Globus pallidus (tissue), 1 donor: ENCODE data around the gene NPHP4.

Source experiments
- DNase-seq: peaks from one replicate; pipeline ENCODE4 v3.0.0-alpha.2; 2015; ENCODE audit warnings: low spot score

The NPHP4 gene

DNA sequence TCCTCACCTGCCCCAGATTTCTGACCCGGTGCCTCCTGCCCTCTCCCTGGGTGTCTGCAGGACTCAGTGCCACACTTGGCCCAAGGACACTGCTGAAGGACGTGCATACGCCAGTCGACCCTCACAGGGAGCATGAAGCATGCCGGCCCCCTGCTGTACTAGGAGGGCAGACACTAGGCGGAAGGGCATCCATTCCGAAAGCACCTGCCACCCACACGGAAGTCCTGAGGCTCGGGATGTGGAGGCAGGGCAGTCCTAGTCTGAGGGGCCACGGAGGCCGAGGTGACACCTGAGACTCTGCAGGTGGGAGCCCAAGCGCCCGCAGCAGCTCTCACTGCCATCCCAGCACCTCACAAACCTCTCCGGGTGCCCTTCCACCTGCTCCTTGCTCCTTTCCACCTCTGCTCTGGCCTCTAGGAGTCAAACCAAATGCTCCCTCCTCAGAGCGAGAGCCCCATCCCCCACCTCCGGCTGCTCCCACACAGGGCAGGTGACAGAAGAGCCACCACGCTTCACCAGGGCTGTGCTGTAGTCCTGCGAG lies 2.4 kb downstream of the NPHP4 start:
- no peak for DNase-seq

GRCh38 chr1:5989286-5989605 lies 3.0 kb downstream of the NPHP4 start:
- no peak for DNase-seq

- no peak for DNase-seq
These were observed 3.5 kb downstream of the NPHP4 start for GRCh38 chr1:5988596-5989285.

- DNase-seq, result no peak
These were observed 6.2 kb downstream of the NPHP4 start for GRCh38 chr1:5986018-5986417.

- no peak for DNase-seq
These were observed 7.0 kb downstream of the NPHP4 start for GRCh38 chr1:5985250-5985649.

GRCh38 chr1:5983361-5984103 lies 8.7 kb downstream of the NPHP4 start:
- DNase-seq, result no peak

DNA sequence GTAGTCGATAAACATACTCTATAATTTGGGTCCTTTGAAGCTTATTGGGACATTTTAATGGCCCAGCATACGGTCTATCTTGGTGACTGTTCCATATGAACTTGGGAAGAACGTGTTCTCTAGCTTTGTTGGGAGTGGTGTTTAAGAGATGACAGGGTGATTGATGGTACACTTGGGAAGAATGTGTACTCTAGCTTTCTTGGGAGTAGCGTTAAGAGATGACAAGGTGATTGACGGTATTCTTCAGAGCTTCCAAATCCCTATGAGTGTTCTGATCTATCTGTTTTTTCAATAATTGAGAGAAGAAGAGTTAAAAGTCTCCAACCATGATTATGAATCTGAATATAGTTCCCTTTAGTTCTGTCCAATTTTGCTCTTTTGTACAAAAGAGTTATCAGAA lies 9.4 kb downstream of the NPHP4 start:
- DNase-seq, result no peak

GRCh38 chr1:5982276-5982675 lies 9.9 kb downstream of the NPHP4 start:
- no peak for DNase-seq

DNA sequence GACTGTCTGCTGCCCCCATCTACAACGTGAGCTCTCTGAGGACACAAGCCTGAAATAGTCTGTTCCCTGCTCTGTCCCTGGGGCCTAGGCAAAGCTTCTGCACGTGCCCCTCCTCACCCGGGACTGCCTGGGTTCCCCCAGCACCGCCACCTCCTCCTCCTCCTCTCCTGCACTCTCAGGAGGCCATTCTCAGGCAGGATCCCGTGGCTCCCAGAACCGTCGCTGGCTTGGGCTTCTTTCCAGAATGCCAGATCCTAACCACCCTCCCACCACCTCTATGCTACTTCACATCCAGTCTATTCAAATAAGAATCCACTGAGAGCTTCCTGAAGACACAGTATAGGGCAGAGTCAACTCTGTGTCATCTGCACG lies 11.2 kb downstream of the NPHP4 start:
- no peak for DNase-seq

DNA sequence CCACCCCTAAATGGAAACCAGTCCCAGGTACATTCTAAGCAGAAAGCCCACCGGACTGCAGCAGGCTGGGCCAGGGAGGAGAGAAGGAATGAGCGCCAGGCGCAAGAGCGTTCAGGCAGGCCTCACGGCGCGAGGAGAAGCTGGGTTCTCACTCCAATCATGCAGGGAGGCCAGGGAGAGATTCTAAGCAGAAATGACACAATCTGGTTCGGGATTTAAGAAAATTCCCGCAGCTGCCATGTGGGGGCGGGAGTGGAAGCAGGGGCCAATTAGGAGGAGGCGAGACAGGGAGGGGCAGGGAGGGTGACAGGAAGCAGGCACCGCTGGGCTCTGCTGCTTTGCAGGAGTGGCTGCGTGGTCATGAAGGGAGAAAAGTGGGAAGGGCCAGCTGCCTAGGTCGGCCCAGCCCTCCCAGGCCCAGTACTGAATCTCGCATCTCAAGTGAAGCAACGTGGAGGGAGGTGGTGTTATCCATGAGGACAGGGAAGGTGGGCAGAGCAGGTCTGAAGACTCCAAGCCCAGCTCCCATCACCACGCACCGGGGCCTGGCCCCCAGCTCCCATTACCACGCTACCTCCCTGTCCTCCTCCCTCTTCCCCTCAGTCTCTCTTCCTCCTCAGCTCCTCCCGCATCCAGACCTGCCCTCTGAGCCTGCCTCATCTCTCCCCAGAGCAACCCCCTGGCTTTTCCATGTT lies 11.8 kb downstream of the NPHP4 start:
- no peak for DNase-seq

DNA sequence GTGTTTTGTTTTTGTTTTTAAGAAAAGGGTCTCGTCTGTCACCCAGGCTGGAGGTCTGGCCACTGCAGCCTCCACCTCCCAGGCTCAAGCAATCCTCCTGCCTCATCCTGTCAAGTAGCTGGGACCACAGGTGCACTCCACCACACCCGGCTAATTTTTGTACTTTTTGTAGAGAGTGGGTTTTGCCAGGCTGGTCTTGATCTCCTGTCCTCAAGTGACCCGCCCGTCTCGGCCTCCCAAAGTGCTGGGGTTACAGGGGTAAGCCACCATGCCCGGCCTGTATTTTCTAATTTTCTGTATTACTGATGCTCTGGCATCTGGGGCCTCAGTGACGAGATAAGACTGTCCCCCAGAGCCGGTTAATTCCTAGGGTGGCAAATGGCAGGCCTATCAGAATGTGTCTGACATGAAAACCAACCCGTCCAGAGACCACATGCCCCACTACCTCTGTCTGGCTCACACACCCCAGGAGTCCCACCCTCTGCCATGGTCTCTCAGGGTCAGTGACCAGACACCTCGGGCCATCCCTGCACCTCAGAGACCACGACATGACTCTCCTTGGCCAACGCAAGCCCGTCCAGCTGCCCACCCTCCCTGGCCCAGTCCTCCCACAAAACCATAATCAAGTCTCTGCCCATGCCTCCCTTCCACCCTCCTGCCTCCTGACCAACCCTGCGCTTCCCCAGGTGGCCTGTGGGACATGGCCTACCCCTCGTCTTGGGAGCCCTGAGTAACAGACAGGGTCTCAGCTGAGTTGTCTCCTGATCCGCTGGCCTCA lies 12.5 kb downstream of the NPHP4 start:
- no peak for DNase-seq

GRCh38 chr1:5978452-5978851 lies 13.8 kb downstream of the NPHP4 start:
- no peak for DNase-seq

- DNase-seq, result no peak
These were observed 14.5 kb downstream of the NPHP4 start for GRCh38 chr1:5977494-5978444.

DNA sequence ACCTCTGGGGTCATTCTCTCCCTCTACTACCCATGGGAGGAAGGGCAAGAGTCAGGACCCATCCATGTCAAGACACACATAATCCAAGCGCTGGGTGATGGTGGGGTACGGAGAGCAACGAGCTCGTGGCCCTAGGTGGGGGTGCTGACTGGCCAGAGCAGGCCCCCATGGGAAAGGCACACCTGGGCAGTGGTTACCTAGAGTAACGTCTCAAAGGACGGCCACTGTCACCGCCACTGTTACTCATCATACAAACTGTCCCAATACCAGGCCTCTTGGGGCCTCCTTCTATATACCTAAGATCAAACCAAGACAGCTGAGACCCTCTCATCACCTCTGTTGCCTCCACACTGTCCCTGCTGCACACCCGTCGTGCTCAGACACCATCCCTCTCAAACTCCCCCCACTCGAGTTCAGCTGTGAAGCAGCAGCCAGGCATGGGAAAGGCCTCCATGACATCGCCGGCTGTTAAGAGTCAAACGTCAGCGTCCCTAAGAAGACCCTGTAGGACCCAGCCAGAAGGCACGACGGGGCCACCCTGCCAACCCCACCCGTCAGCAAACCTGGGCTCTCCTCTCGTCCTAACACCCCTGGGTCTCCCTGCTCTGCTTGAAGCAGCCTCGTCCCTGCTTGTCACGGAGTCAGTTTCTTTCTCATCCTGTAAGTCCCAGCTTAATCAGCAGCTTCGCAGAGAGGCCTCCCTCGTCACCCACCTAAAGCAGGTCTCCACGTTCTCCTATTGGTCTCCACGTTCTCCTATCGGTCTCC lies 15.3 kb downstream of the NPHP4 start:
- no peak for DNase-seq

DNA sequence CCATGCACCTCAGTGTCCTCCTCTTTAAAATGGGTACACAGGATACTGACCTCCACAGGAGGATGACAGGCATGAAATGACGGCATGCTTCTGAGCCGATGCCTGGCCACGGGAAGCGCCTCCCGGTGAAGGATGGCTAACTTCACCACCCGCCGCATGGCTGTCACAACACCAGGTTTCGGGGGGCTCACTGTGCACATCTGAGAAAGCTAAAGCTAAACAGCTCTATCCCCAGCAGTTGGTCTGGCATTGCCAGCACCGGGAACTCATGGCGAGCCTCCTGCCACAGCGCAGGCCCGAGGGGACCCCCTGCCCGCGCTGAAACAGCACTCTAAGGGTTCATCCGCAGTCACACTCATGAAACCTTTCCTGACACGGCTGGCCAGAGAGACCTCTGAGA lies 16.0 kb downstream of the NPHP4 start:
- no peak for DNase-seq

- DNase-seq, result peak; percentile 69
These were observed 16.9 kb downstream of the NPHP4 start for GRCh38 chr1:5975133-5975880.

- DNase-seq, result no peak
These were observed 17.6 kb downstream of the NPHP4 start for GRCh38 chr1:5974631-5975030.

DNA sequence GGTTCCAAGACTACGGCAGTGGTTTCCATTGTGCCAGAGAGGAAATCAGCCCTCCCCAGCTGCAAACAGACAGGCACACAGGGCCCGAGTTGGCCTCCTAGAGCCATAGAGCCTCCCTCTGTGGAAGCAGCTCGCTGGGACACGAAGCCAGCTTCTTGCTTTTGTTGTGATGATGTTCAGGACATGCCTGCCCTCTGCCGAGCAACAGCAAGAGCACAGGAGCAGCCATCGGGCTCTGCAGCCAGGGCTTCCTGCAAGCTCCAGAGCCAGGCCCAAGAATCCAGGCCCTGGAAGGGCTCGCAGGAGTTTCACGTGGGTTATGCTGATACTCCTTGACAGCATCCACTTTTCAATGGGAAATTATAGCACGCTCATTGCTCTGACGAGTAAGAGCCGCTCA lies 18.5 kb downstream of the NPHP4 start:
- DNase-seq, result peak; percentile 88

GRCh38 chr1:5972198-5972520 lies 20.1 kb downstream of the NPHP4 start:
- no peak for DNase-seq
